Activated CD8-positive, alpha-beta memory T cell treated with anti-CD3 and anti-CD28 coated beads, Interleukin-2, amount 50 U/mL, for 24 hours (primary cell): ENCODE measurements around the gene RPS15.

ENCODE experiments used
- DNase-seq: peaks from one replicate; pipeline ENCODE4 v3.0.0-alpha.2; 2020; ENCODE audit errors: extremely low read depth

RPS15 gene

DNA sequence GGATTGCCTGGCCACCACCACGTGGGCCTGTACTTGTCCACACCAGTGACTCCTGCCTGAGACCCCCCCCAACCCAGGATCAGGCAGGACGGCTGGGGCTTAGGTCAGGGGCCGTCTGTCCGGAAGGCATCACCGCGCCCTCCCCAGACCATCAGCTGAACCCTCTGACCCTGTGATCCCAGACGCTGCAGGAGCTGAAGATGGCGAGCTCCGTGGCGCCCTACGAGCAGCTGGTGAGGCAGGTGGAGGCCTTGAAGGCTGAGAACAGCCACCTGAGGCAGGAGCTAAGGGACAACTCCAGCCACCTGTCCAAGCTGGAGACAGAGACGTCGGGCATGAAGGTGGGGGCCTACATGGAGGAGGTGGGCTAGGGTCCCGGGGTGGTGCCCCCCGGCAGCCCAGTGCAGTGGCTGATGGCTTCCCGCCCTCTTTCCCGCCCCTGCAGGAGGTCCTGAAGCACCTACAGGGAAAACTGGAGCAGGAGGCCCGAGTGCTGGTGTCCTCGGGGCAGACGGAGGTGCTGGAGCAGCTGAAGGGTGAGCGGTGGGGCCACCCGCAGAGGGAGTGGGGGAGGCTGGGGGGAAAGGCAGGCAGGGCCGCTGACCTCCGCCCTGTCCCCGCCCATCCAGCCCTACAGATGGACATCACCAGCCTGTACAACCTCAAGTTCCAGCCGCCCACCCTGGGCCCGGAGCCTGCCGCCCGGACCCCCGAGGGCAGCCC, 14.8 kb downstream of the RPS15 start:
- no peak for DNase-seq

DNA sequence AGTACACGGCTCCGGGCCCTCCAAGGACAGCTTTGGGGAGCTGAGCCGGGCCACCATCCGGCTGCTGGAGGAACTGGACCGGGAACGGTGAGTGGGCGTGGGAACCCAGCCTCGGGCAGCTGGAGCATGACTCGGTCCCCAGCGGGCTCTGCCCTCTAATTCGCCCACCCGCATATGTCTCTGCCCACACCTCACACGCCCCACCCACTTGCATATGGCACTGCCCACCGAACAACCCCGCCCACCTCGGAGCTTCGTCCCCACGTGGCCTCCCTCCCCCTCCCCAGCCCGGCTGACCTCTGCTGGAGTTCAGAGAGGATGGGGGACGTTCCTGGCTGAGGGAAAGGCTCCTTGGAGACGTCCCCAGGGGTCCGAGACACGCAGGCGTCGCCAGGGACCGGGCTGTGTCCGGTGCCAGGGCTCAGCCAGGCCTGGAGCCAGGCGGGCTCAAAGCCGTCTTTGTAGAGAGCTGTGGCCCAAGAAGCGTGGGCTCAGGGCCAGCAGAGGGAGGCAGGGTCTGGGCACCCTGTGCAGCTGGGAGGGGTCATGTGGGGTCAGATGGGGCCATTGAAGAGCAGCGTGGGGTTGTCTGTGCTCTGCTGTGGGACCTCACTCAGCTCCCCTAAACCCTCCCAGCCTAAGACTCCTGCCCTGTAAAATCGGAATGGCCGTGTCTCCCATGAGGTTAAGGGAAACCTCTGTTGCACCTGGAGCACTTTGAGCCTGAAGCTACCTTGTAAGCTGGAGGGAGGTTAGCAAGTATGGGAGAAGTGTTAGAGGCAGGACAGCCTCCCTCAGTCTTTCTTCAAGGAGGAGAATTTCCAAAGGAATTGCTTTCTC, 15.5 kb downstream of the RPS15 start:
- no peak for DNase-seq

DNA sequence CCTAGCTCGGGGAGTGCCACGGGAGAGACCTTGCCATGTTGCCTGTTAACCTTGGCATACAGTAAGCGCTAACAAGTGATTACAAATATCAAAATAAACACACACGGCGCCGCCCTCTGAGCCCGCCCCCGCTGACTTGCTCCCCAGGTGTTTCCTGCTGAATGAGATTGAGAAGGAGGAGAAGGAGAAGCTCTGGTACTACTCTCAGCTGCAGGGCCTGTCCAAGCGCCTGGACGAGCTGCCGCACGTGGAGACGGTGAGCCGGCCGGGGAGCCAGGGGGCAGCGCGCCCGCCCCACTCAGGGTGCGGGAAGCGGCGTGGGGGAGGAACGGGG, 16.8 kb downstream of the RPS15 start:
- DNase-seq = no peak

DNA sequence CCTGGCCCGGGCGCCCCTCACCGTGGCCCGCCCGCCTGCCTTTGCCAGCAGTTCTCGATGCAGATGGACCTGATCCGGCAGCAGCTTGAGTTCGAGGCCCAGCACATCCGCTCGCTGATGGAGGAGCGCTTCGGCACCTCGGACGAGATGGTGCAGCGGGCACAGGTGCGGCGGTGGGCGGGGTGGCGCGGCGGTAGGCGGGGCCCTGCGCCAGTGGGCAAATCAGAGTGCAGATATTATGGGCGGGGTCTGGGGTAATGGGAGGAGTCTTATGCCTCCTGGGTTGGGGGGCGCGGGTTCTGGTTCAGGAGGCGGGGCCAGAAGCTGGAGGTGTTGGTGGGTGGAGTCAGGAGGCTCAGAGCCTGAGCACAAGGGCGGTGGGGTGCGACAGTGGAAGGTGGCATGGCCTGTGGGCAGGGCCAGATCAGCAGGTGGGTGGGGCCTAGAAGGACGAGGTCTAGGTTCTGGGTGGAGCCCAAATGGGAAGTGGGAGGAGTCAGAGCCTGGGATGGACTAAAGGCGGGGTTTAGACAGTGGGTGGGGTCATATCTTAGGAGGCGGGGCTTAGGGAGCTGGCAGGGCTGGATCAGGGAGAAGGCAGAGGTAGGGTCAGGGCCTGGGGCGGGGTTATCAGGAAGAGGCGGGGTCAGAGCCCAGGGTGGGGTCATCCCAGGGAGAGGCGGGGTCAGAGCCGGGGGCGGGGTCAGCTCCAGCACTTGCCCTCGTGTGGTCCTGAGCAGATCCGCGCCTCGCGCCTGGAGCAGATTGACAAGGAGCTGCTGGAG, 17.3 kb downstream of the RPS15 start:
- no peak for DNase-seq

DNA sequence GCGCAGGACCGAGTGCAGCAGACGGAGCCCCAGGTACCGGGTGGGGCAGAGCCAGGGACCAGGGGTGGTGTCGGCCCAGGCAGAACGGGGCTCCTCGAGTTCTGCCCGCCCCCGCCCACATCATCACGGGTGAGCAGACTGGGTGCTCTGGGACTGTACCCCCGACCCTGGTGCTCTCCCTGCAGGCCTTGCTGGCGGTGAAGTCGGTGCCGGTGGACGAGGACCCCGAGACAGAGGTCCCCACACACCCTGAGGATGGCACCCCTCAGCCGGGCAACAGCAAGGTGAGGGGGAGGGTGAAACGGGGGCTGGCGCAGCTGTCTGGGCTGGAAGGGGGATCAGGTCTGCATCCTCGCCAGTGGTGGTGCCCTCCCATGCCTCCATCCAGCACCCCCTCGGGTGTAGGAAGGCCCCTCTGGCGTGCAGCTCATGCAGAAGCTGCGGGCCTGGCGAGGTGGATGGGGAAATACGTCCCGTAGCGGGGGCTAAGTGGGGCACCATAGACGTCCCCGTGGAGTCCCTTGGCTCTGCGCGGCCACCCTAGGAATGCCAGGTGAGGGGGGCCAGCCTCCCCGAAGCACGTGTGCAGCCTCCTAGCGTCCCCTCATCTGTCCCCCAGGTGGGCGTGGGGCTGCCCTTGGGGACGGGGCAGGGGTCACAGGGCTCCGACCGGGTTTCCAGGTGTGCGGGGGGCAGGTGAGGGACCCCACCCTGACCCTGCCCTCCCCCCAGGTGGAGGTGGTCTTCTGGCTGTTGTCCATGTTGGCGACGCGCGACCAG, 18.1 kb downstream of the RPS15 start:
- DNase-seq = no peak

DNA sequence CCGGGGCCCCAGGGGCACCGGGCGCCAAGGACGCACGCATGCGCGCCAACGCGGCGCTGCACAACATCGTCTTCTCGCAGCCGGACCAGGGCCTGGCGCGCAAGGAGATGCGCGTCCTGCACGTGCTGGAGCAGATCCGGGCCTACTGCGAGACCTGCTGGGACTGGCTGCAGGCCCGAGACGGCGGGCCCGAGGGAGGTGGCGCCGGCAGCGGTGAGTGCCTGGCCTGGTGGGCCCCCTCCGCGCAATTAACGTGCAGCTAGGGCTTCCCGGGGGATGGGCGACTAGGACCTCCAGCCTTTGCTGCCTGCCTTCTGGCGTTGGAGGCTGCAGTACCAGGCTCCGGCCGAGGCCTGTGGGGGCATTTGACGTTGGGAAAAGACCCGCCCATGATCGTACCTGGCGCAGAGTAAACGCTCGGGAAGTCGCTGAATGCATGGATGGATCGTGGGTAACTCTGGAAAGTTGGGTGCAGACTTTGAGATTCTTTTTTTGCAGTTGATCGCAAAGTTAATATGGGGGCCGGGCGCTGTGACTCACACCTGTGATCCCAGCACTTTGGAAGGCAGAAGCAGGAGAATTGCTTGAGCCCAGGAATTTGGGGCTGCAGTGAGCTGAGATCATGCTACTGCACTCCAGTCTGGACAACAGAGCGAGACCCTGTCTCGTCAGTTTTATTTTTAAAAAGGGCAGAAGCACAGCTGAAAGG, 19.0 kb downstream of the RPS15 start:
- DNase-seq = no peak

DNA sequence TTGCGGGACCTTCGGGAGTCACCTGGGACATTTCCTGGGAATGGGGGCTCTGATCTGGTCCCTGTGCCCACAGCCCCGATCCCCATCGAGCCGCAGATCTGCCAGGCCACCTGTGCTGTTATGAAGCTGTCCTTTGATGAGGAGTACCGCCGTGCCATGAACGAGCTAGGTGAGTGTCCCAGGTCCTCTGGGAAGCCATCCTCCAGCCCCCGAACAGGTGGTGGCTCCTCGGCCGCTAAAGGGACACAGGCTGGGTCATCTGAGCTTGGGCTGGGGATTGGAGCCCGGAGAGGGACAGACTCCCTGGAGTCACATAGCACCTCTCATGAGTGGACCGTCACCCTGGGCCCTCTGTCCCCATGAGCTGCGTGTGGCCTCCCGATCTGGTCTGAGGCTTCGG, 19.7 kb downstream of the RPS15 start:
- no peak for DNase-seq

DNA sequence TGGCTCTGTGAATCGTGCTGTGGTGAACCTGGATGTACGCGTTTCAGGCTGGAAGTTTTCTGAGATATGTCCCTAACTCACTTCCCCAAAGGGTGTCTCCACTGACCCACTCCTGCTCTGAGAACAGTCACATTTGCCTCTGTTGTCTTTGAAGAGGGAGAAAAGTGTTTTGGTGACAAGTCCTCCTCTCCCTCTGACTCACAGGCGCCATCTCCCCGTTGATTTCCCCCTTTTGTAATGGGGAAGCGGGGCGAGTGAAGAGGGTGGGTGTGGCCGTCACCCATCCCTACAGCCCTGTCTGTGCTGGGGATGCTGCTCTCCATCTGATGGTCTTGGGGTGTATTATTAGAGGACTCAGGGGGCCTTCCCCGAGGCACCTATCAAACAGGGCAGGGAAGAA, 21.3 kb downstream of the RPS15 start:
- DNase-seq = no peak

DNA sequence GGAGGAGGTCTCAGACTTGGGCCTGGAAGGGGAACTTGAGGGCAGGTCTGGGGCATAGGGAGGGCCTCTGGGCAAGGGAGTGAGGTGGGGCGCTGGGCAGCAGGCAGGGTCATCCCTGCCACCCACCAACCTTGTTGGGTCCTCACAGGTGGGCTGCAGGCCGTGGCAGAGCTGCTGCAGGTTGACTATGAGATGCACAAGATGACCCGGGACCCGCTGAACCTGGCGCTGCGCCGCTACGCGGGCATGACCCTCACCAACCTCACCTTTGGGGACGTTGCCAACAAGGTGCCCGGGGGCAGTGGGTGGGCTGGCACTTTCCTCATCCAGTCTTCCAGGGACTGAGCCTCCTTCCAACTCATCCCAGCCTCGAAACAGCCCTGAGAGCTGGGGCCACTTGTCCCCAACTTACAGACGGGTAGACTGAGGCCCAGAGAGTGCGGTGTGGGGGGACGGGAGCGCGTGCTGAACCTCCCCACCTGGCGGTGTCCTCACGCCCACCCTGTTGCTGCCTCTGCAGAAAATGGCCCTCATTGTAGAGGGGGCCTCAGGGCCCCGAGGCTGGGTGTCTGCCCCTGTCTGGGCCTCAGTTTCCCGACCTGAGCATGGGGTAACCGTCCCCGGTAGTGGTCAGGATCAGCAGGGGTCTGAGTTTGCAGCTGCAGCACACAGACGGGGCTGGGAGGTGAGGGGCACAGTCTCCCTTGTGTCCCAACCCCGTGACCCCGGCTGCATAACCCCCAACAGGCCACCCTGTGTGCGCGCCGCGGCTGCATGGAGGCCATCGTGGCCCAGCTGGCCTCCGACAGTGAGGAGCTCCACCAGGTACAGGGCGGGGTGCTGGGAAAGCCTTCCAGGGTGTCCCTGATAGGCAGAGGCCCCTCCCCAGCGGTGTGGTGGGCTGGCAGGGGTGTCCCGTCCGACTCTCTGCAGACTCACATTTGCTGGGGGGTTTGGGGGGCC, 22.1 kb downstream of the RPS15 start:
- no peak for DNase-seq

DNA sequence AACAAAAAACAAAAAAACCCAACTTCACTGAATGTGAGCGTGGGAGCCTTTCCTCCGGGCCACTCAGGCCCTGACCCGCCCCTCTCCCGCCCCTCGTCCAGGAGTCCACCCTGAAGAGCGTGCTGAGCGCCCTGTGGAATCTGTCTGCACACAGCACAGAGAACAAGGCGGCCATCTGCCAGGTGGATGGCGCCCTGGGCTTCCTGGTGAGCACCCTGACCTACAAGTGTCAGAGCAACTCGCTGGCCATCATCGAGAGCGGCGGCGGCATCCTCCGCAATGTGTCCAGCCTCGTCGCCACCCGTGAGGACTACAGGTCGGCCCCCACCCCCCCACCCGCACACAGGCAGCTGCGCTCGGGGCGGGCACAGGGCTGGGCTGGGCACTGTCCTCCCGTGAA, 23.7 kb downstream of the RPS15 start:
- no peak for DNase-seq

DNA sequence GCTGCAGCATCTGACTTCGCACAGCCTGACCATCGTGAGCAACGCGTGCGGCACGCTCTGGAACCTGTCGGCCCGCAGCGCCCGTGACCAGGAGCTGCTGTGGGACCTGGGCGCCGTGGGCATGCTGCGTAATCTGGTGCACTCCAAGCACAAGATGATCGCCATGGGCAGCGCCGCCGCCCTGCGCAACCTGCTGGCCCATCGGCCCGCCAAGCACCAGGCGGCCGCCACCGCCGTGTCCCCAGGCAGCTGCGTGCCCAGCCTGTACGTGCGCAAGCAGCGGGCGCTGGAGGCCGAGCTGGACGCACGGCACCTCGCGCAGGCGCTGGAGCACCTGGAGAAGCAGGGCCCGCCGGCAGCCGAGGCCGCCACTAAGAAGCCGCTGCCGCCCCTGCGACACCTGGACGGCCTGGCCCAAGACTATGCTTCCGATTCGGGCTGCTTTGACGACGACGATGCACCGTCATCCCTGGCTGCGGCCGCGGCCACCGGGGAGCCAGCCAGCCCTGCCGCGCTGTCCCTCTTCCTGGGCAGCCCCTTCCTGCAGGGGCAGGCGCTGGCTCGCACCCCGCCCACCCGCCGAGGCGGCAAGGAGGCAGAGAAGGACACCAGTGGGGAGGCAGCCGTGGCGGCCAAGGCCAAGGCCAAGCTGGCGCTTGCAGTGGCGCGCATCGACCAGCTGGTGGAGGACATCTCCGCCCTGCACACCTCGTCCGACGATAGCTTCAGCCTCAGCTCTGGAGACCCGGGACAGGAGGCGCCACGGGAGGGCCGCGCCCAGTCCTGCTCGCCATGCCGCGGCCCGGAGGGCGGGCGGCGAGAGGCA, 27.2 kb downstream of the RPS15 start:
- no peak for DNase-seq

DNA sequence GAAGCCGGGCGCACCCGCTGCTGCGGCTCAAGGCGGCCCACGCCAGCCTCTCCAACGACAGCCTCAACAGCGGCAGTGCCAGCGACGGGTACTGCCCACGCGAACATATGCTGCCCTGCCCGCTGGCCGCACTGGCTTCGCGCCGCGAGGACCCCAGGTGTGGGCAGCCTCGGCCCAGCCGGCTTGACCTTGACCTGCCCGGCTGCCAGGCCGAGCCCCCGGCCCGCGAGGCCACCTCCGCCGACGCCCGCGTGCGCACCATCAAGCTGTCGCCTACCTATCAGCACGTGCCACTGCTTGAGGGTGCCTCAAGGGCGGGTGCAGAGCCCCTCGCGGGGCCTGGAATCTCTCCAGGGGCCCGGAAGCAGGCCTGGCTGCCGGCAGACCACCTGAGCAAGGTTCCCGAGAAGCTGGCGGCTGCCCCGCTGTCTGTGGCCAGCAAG, 27.8 kb downstream of the RPS15 start:
- DNase-seq = no peak

DNA sequence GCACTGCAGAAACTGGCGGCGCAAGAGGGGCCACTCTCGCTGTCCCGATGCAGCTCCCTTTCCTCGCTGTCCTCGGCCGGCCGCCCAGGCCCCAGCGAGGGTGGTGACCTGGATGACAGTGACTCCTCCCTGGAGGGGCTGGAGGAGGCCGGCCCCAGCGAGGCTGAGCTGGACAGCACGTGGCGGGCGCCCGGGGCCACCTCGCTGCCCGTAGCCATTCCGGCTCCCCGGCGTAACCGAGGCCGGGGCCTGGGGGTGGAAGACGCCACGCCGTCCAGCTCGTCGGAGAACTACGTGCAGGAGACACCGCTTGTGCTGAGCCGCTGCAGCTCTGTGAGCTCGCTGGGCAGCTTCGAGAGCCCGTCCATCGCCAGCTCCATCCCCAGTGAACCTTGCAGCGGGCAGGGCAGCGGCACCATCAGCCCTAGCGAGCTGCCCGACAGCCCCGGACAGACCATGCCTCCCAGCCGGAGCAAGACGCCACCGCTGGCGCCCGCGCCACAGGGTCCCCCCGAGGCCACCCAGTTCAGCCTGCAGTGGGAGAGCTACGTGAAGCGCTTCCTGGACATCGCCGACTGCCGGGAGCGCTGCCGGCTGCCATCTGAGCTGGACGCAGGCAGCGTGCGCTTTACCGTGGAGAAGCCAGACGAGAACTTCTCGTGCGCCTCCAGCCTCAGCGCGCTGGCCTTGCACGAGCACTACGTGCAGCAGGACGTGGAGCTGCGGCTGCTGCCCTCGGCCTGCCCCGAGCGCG, 28.4 kb downstream of the RPS15 start:
- no peak for DNase-seq

DNA sequence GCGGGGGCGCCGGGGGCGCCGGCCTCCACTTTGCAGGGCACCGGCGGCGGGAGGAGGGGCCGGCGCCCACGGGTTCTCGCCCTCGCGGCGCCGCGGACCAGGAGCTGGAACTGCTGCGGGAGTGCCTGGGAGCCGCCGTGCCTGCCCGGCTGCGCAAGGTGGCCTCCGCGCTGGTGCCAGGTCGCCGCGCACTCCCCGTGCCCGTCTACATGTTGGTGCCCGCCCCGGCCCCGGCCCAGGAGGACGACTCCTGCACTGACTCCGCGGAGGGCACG, 29.0 kb downstream of the RPS15 start:
- DNase-seq = no peak

DNA sequence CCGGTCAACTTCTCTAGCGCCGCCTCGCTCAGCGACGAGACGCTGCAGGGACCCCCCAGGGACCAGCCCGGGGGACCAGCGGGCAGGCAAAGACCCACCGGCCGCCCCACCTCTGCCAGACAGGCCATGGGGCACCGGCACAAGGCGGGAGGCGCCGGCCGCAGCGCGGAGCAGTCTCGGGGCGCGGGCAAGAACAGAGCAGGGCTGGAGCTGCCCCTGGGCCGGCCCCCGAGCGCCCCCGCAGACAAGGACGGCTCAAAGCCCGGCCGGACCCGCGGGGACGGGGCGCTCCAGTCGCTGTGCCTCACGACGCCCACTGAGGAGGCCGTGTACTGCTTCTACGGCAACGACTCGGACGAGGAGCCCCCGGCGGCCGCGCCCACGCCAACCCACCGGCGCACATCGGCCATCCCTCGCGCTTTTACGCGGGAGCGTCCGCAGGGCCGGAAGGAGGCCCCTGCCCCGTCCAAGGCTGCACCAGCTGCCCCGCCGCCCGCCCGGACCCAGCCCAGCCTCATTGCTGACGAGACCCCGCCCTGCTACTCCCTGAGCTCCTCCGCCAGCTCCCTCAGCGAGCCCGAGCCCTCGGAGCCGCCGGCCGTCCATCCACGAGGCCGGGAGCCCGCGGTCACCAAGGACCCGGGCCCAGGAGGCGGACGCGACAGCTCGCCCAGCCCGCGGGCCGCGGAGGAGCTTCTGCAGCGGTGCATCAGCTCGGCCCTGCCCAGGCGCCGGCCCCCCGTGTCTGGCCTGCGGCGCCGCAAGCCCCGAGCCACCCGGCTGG, 29.5 kb downstream of the RPS15 start:
- DNase-seq = no peak

DNA sequence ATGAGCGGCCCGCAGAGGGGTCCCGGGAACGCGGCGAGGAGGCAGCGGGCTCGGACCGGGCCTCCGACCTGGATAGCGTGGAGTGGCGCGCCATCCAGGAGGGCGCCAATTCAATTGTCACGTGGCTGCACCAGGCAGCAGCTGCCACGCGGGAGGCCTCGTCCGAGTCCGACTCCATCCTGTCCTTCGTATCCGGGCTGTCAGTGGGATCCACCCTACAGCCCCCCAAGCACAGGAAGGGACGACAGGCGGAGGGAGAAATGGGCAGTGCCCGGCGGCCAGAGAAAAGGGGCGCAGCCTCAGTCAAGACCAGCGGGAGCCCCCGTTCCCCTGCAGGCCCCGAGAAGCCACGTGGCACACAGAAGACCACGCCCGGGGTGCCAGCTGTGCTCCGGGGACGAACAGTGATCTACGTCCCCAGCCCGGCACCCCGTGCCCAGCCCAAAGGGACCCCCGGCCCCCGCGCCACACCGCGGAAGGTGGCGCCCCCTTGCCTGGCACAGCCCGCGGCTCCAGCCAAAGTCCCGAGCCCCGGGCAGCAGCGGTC, 30.2 kb downstream of the RPS15 start:
- DNase-seq = no peak

DNA sequence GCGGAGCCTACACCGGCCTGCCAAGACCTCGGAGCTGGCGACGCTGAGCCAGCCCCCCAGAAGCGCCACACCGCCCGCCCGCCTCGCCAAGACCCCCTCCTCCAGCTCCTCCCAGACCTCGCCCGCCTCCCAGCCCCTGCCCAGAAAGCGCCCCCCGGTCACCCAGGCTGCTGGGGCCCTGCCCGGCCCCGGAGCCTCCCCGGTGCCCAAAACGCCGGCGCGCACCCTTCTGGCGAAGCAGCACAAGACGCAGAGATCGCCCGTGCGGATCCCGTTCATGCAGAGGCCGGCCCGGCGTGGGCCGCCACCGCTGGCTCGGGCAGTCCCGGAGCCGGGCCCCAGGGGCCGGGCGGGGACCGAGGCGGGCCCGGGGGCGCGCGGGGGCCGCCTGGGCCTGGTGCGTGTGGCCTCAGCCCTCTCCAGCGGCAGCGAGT, 30.6 kb downstream of the RPS15 start:
- no peak for DNase-seq
